HepG2 (cell line): ENCODE results near the gene RBCK1. TPM values are rescaled to one million over a fixed set of nuclear protein-coding genes. Genes with fewer than 3 reads are reported as not detected.
A peak's percentile ranks its signal among the peaks of the same experiment; 100 is the strongest.

ENCODE experiments used
- ARNT2 ChIP-seq: sonication (generic); formaldehyde crosslinking; IDR thresholded peaks from 2 replicates; pipeline ENCODE4 v1.8.0; 2022; ENCODE audit warnings: mild to moderate bottlenecking, low read depth, missing genetic modification reagents, moderate library complexity
- ARNTL ChIP-seq: sonication (generic); formaldehyde crosslinking; IDR thresholded peaks from 2 replicates; pipeline ENCODE4 v1.4.0; 2020; ENCODE audit warnings: mild to moderate bottlenecking, missing genetic modification reagents
- CBFB ChIP-seq: sonication (generic); formaldehyde crosslinking; IDR thresholded peaks from 2 replicates; pipeline ENCODE4 v1.4.0; 2020; ENCODE audit warnings: missing genetic modification reagents
- CENPBD1 ChIP-seq: sonication (generic); formaldehyde crosslinking; IDR thresholded peaks from 2 replicates; pipeline ENCODE4 v1.8.0; 2022; ENCODE audit warnings: missing genetic modification reagents, low read depth, mild to moderate bottlenecking, borderline replicate concordance
- FOXJ3 ChIP-seq: sonication (generic); formaldehyde crosslinking; IDR thresholded peaks from 2 replicates; pipeline ENCODE4 v1.4.0; 2020; ENCODE audit warnings: missing genetic modification reagents, mild to moderate bottlenecking, borderline replicate concordance
- HHEX ChIP-seq: IDR thresholded peaks from 2 replicates; pipeline ENCODE4 v1.6.1; 2016; ENCODE audit warnings: control low read depth
- MBD4 ChIP-seq: IDR thresholded peaks from 2 replicates; pipeline ENCODE4 v1.6.1; 2012; ENCODE audit warnings: low read length, inconsistent platforms, borderline replicate concordance
- NBN ChIP-seq: fragments of 450-650 bp; conservative IDR thresholded peaks from 2 replicates; pipeline ENCODE4 v1.6.1; 2017
- RXRB ChIP-seq: IDR thresholded peaks from 2 replicates; pipeline ENCODE4 v1.6.1; 2016; ENCODE audit warnings: borderline replicate concordance, missing genetic modification reagents, missing compliant biosample characterization
- ZBTB37 ChIP-seq: sonication (generic); formaldehyde crosslinking; IDR thresholded peaks from 2 replicates; pipeline ENCODE4 v1.4.0; 2020; ENCODE audit warnings: mild to moderate bottlenecking, missing genetic modification reagents
- ZNF30 ChIP-seq: sonication (generic); formaldehyde crosslinking; IDR thresholded peaks from 2 replicates; pipeline ENCODE4 v1.5.0; 2020; ENCODE audit warnings: mild to moderate bottlenecking, missing genetic modification reagents
- polyA plus RNA-seq, 8 experiments: library from polyadenylated mRNA; depleted of rRNA in 3 of 8; stranded (reverse) in 7 of 8; unstranded in 1 of 8; fragments of >200 nt; fragmentation: Illumina TruSeq in 4 of 8; extraction: Trizol in 4 of 8; gene quantifications; 2 replicates each; pipeline versions ENCODE4 v1.2.1 to v1.2.3, GENCODE V29; 2011 to 2016; ENCODE audit warnings: low read depth in 4 of 8, missing spikeins in 1 of 8, mixed read lengths in 1 of 8; ENCODE audit not compliant: insufficient read depth in 1 of 8
- total RNA-seq, 5 experiments: library from RNA; depleted of rRNA; stranded (reverse); fragments of >200 nt; fragmentation: Illumina TruSeq; extraction: Trizol; gene quantifications; 2 replicates each; pipeline ENCODE4 v1.2.3, GENCODE V29; 2016; ENCODE audit warnings: low read depth in 1 of 5
- TF ChIP-seq, protein P1 (sequence below): sonication (generic); formaldehyde crosslinking; conservative IDR thresholded peaks from 2 replicates; pipeline ENCODE4 v1.4.0; 2020; ENCODE audit warnings: missing genetic modification reagents
- TF ChIP-seq, protein P2 (sequence below): sonication (generic); formaldehyde crosslinking; IDR thresholded peaks from 2 replicates; pipeline ENCODE4 v1.5.0; 2020; ENCODE audit warnings: missing genetic modification reagents, mild to moderate bottlenecking, borderline replicate concordance
- TF ChIP-seq, protein P3 (sequence below): sonication (generic); formaldehyde crosslinking; IDR thresholded peaks from 2 replicates; pipeline ENCODE4 v1.9.0; 2021; ENCODE audit warnings: missing genetic modification reagents, borderline replicate concordance
- TF ChIP-seq, protein P4 (sequence below): sonication (generic); formaldehyde crosslinking; IDR thresholded peaks from 2 replicates; pipeline ENCODE4 v1.8.1; 2023; ENCODE audit warnings: mild to moderate bottlenecking, inconsistent platforms, moderate library complexity, missing genetic modification reagents, borderline replicate concordance

Gene RBCK1
- total and polyA plus RNA-seq, 2 of the 13 experiments (the other 11 are each of a cell fraction or from before 2014, with no cell fraction given): 149 to 215 TPM

GRCh38 chr20:462199-462991, 54.3 kb downstream of the RBCK1 start, which contains the start of gene TBC1D20 (continued):
- TF ChIP-seq ARNTL (CRISPR knock-in tag): no peak
- TF ChIP-seq, protein P1, sequence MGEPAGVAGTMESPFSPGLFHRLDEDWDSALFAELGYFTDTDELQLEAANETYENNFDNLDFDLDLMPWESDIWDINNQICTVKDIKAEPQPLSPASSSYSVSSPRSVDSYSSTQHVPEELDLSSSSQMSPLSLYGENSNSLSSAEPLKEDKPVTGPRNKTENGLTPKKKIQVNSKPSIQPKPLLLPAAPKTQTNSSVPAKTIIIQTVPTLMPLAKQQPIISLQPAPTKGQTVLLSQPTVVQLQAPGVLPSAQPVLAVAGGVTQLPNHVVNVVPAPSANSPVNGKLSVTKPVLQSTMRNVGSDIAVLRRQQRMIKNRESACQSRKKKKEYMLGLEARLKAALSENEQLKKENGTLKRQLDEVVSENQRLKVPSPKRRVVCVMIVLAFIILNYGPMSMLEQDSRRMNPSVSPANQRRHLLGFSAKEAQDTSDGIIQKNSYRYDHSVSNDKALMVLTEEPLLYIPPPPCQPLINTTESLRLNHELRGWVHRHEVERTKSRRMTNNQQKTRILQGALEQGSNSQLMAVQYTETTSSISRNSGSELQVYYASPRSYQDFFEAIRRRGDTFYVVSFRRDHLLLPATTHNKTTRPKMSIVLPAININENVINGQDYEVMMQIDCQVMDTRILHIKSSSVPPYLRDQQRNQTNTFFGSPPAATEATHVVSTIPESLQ: no peak
- no peak for TF ChIP-seq HHEX
- TF ChIP-seq, protein P2, sequence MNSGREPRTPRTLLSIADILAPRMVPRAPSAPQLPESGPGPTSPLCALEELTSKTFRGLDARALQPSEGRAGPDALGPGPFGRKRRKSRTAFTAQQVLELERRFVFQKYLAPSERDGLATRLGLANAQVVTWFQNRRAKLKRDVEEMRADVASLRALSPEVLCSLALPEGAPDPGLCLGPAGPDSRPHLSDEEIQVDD: no peak
- TF ChIP-seq ARNT2 (CRISPR knock-in tag): peak; percentile 76
- TF ChIP-seq MBD4: no peak
- no peak for TF ChIP-seq CBFB (CRISPR knock-in tag)
- TF ChIP-seq ZBTB37 (CRISPR knock-in tag): no peak
- TF ChIP-seq, protein P3, sequence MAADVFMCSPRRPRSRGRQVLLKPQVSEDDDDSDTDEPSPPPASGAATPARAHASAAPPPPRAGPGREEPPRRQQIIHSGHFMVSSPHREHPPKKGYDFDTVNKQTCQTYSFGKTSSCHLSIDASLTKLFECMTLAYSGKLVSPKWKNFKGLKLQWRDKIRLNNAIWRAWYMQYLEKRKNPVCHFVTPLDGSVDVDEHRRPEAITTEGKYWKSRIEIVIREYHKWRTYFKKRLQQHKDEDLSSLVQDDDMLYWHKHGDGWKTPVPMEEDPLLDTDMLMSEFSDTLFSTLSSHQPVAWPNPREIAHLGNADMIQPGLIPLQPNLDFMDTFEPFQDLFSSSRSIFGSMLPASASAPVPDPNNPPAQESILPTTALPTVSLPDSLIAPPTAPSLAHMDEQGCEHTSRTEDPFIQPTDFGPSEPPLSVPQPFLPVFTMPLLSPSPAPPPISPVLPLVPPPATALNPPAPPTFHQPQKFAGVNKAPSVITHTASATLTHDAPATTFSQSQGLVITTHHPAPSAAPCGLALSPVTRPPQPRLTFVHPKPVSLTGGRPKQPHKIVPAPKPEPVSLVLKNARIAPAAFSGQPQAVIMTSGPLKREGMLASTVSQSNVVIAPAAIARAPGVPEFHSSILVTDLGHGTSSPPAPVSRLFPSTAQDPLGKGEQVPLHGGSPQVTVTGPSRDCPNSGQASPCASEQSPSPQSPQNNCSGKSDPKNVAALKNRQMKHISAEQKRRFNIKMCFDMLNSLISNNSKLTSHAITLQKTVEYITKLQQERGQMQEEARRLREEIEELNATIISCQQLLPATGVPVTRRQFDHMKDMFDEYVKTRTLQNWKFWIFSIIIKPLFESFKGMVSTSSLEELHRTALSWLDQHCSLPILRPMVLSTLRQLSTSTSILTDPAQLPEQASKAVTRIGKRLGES (CRISPR knock-in tag): no peak
- no peak for TF ChIP-seq CENPBD1
- TF ChIP-seq, protein P4, sequence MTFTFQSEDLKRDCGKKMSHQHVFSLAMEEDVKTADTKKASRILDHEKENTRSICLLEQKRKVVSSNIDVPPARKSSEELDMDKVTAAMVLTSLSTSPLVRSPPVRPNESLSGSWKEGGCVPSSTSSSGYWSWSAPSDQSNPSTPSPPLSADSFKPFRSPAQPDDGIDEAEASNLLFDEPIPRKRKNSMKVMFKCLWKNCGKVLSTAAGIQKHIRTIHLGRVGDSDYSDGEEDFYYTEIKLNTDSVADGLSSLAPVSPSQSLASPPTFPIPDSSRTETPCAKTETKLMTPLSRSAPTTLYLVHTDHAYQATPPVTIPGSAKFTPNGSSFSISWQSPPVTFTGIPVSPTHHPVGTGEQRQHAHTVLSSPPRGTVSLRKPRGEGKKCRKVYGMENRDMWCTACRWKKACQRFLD (CRISPR knock-in tag): no peak
- peak; percentile 63; the same call in 1 of the 2 replicates for TF ChIP-seq RXRB (CRISPR knock-in tag)
- TF ChIP-seq ZNF30 (CRISPR knock-in tag): no peak
- TF ChIP-seq NBN: no peak
- TF ChIP-seq FOXJ3 (CRISPR knock-in tag): no peak
